Transverse colon (tissue), 4 donors: ENCODE data around the gene ADAM17. TPM values are rescaled to one million over a fixed set of nuclear protein-coding genes. Genes with fewer than 3 reads are reported as not detected.

Experiments
- DNase-seq: peaks from one replicate; pipeline ENCODE4 v3.0.0-alpha.2; 2019
- H3K27ac ChIP-seq, 4 donors: fragments of 200-600 bp; sonication (generic); 2 replicates each; pipeline ENCODE4 v1.5.1; 2016 to 2018; ENCODE audit warnings: inconsistent platforms in 4 of 4
- H3K27me3 ChIP-seq: fragments of 200-600 bp; sonication (generic); 2 replicates; pipeline ENCODE4 v1.5.1; 2017; ENCODE audit warnings: inconsistent platforms
- H3K36me3 ChIP-seq, 4 donors: fragments of 200-600 bp; sonication (generic); 2 replicates each; pipeline ENCODE4 v1.5.1; 2017 to 2019; ENCODE audit warnings: inconsistent platforms in 4 of 4
- H3K4me1 ChIP-seq, 4 donors: fragments of 200-600 bp; sonication (generic); 2 replicates each; pipeline ENCODE4 v1.5.1; 2017 to 2020; ENCODE audit warnings: inconsistent platforms in 4 of 4
- H3K4me3 ChIP-seq, 4 donors: fragments of 200-600 bp; sonication (generic); 1 replicate in 1 of 4; 2 replicates in 3 of 4; pipeline versions ENCODE4 v1.5.1 to v1.6.1; 2017 to 2019; ENCODE audit warnings: inconsistent platforms in 4 of 4
- H3K9me3 ChIP-seq, 2 donors: fragments of 200-600 bp; sonication (generic); 2 replicates each; pipeline ENCODE4 v1.5.1; 2017 to 2019; ENCODE audit warnings: inconsistent platforms in 2 of 2
- CTCF ChIP-seq, 5 experiments: fragments of 200-600 bp in 3 of 5; fragments of 450-650 bp in 2 of 5; sonication (generic) in 3 of 5; IDR thresholded peaks; 1 replicate in 2 of 5; 2 replicates in 3 of 5; pipeline ENCODE4 v1.5.1; 2016 to 2017; ENCODE audit warnings: antibody characterized with exemption in 5 of 5, inconsistent platforms in 3 of 5, mild to moderate bottlenecking in 2 of 5, moderate library complexity in 1 of 5
- EP300 ChIP-seq: sonication (generic); formaldehyde crosslinking; IDR thresholded peaks from one replicate; pipeline ENCODE4 v1.6.1; 2017; ENCODE audit warnings: antibody characterized with exemption, low read depth
- POLR2A ChIP-seq: fragments of 450-650 bp; IDR thresholded peaks from one replicate; pipeline ENCODE4 v1.6.1; 2016; ENCODE audit warnings: antibody characterized with exemption, mild to moderate bottlenecking, moderate library complexity
- POLR2AphosphoS5 ChIP-seq, 3 donors: sonication (generic); formaldehyde crosslinking; IDR thresholded peaks; one replicate each; pipeline ENCODE4 v1.6.1; 2016; ENCODE audit warnings: antibody characterized with exemption in 3 of 3
- WGBS, 2 donors: methylation state at CpG; one replicate each; pipeline ENCODE4 v1.1.5; 2018; ENCODE audit warnings: low coverage in 1 of 2; 5-methylcytosine and 5-hydroxymethylcytosine counted together
- in situ Hi-C, 4 donors: fragments of 200-750 bp; cut with MboI; loops; one replicate each; pipeline versions ENCODE4 v1.15.0 to v1.15.1; 2017; ENCODE audit warnings: low sequenced_read_pairs in 3 of 4, low pct_ligation_motif_present in 1 of 4, low pct_unique_long_range_greater_than_20kb in 1 of 4
- intact Hi-C: fragments of 100-400 bp; cut with DNase I; formaldehyde crosslinking; loops from one replicate; pipeline ENCODE4 v1.15.1; 2023; ENCODE audit warnings: low total_unique reads
- total RNA-seq, 4 donors: library from RNA; depleted of rRNA; stranded (reverse); fragments of >200 nt; gene quantifications; one replicate each; pipeline ENCODE4 v1.1.0, GENCODE V29; 2016

The ADAM17 gene
- total RNA-seq, 4 donors from 2014 or later: 11.2 to 36.4 (median 17.0) TPM

GRCh38 chr2:9460441-9461017 lies 95.1 kb downstream of the ADAM17 start:
- in situ Hi-C loops: no loop called here
- no peak overlapping the region for H3K4me3 ChIP-seq
- no peak overlapping the region for H3K27ac ChIP-seq
- intact Hi-C loops: no loop called here
- no peaks in the 10 kb centered on the region for H3K27me3 ChIP-seq
- WGBS, 2 donors: 95 to 100% methylated on average over 2 to 3 of the region's 3 CpGs
- DNase-seq: no peak
- H3K9me3 ChIP-seq: no peaks in the 10 kb centered on the region
- TF ChIP-seq CTCF (IDR thresholded peaks at IDR 0.05): no peak
- no peak for TF ChIP-seq EP300
- TF ChIP-seq POLR2A: no peak
- TF ChIP-seq POLR2AphosphoS5 (IDR thresholded peaks at IDR 0.05): no peak
- peaks cover 0 to 18% (median 0%) of the 10 kb centered on the region in 4 donors for H3K36me3 ChIP-seq
- H3K4me1 ChIP-seq: no peaks in the 10 kb centered on the region

- Histone ChIP-seq H3K4me1 (no peaks in the 10 kb centered on the region), H3K4me3 (no peak overlapping the region), H3K36me3 (peaks cover 0 to 19% (median 4%) of the 10 kb centered on the region in 4 donors), H3K27ac (no peak overlapping the region), H3K27me3 (no peaks in the 10 kb centered on the region), H3K9me3 (no peaks in the 10 kb centered on the region)
- in situ Hi-C loops: no loop called here
- DNase-seq: no peak
- TF ChIP-seq POLR2A: no peak
- no peak for TF ChIP-seq CTCF (IDR thresholded peaks at IDR 0.05)
- intact Hi-C loops: no loop called here
- WGBS, 2 donors: 60 to 86% methylated on average over 1 of the region's 1 CpG
Measured at GRCh38 chr2:9451231-9451630, 104.4 kb downstream of the ADAM17 start.

GRCh38 chr2:9445089-9445488 lies 110.5 kb downstream of the ADAM17 start:
- H3K27ac ChIP-seq: no peak overlapping the region
- H3K9me3 ChIP-seq: no peaks in the 10 kb centered on the region
- no peak for TF ChIP-seq POLR2A
- TF ChIP-seq EP300: no peak
- no peak for TF ChIP-seq POLR2AphosphoS5 (IDR thresholded peaks at IDR 0.05)
- no peak for TF ChIP-seq CTCF (IDR thresholded peaks at IDR 0.05)
- DNase-seq: no peak
- H3K4me3 ChIP-seq: no peak overlapping the region
- no peaks in the 10 kb centered on the region for H3K4me1 ChIP-seq
- 68 to 76% methylated on average over 4 to 7 of the region's 7 CpGs for WGBS, 2 donors
- in situ Hi-C loops (no loop called here), intact Hi-C loops (no loop called here)
- H3K36me3 ChIP-seq: peaks cover 0 to 30% (median 7%) of the 10 kb centered on the region in 4 donors
- H3K27me3 ChIP-seq: no peaks in the 10 kb centered on the region

GRCh38 chr2:9443526-9443925 lies 112.1 kb downstream of the ADAM17 start:
- Histone ChIP-seq H3K36me3 (peaks cover 0 to 41% (median 3%) of the 10 kb centered on the region in 4 donors), H3K27ac (no peak overlapping the region), H3K9me3 (no peaks in the 10 kb centered on the region), H3K4me1 (no peaks in the 10 kb centered on the region), H3K27me3 (no peaks in the 10 kb centered on the region), H3K4me3 (no peak overlapping the region)
- intact Hi-C loops (no loop called here), in situ Hi-C loops (no loop called here)
- DNase-seq: no peak
- TF ChIP-seq EP300: no peak
- WGBS, 2 donors: 88 to 90% methylated on average over 5 of the region's 5 CpGs

GRCh38 chr2:9441556-9441955 lies 114.1 kb downstream of the ADAM17 start:
- H3K4me3 ChIP-seq: no peak overlapping the region
- in situ Hi-C loops (no loop called here), intact Hi-C loops (no loop called here)
- TF ChIP-seq CTCF (IDR thresholded peaks at IDR 0.05) (no peak), POLR2A (no peak), EP300 (no peak), POLR2AphosphoS5 (IDR thresholded peaks at IDR 0.05) (no peak)
- 50 to 52% methylated on average over 3 of the region's 3 CpGs for WGBS, 2 donors
- H3K27ac ChIP-seq: no peak overlapping the region
- DNase-seq: no peak
- no peaks in the 10 kb centered on the region for H3K4me1 ChIP-seq
- no peaks in the 10 kb centered on the region for H3K27me3 ChIP-seq
- no peaks in the 10 kb centered on the region for H3K9me3 ChIP-seq
- peaks cover 0 to 50% (median 11%) of the 10 kb centered on the region in 4 donors for H3K36me3 ChIP-seq
